Endothelial cell of hepatic sinusoid (primary cell): Measurements from ENCODE around the gene NCL.

ENCODE experiments used
- in situ Hi-C: cut with HindIII; loops from 2 replicates; pipeline ENCODE4 v1.10.0; 2017; ENCODE audit warnings: low sequenced_read_pairs

The NCL gene

GRCh38 chr2:231409776-231410175 lies 54.5 kb downstream of the NCL start:
- in situ Hi-C loops = loop anchor here (5.0 to 25.0 kb wide), 2 partner anchors 87 to 172 kb away; no protein-coding TSS in a partner anchor

GRCh38 chr2:231408304-231408703 lies 56.0 kb downstream of the NCL start:
- in situ Hi-C loops = loop anchor here (25.0 kb wide), 1 partner anchor 171 kb away; no protein-coding TSS in a partner anchor

GRCh38 chr2:231407686-231408085 lies 56.6 kb downstream of the NCL start:
- in situ Hi-C loops = loop anchor here (25.0 kb wide), 1 partner anchor 170 kb away; no protein-coding TSS in a partner anchor

- in situ Hi-C loops = loop anchor here (25.0 kb wide), 1 partner anchor 168 kb away; no protein-coding TSS in a partner anchor
Measured at GRCh38 chr2:231405601-231406367, 58.5 kb downstream of the NCL start.

GRCh38 chr2:231404183-231404578 lies 60.1 kb downstream of the NCL start:
- in situ Hi-C loops = loop anchor here (25.0 kb wide), 1 partner anchor 167 kb away; no protein-coding TSS in a partner anchor
